HepG2 (cell line): ENCODE data around the gene ASB7. TPM values are rescaled to one million over a fixed set of nuclear protein-coding genes. Genes with fewer than 3 reads are reported as not detected.
A peak's percentile ranks its signal among the peaks of the same experiment; 100 is the strongest.

Experiments
- HIC2 ChIP-seq: sonication (generic); formaldehyde crosslinking; IDR thresholded peaks from 2 replicates; pipeline ENCODE4 v1.9.0; 2022; ENCODE audit warnings: low read depth, missing genetic modification reagents
- KAT2B ChIP-seq: fragments of 150-350 bp; IDR thresholded peaks from 2 replicates; pipeline ENCODE4 v1.6.1; 2014; ENCODE audit warnings: low read depth, low read length, borderline replicate concordance
- MZF1 ChIP-seq: sonication (generic); formaldehyde crosslinking; IDR thresholded peaks from 2 replicates; pipeline ENCODE4 v1.8.1; 2023; ENCODE audit warnings: mild to moderate bottlenecking, missing genetic modification reagents, borderline replicate concordance
- NFATC3 ChIP-seq: sonication (generic); formaldehyde crosslinking; IDR thresholded peaks from 2 replicates; pipeline ENCODE4 v1.5.1; 2020; ENCODE audit warnings: mild to moderate bottlenecking, missing genetic modification reagents
- PHF21A ChIP-seq: sonication (generic); formaldehyde crosslinking; IDR thresholded peaks from 2 replicates; pipeline ENCODE4 v1.5.0; 2020; ENCODE audit warnings: mild to moderate bottlenecking, missing genetic modification reagents
- PRDM10 ChIP-seq: sonication (generic); formaldehyde crosslinking; IDR thresholded peaks from 2 replicates; pipeline ENCODE4 v1.4.0; 2020; ENCODE audit warnings: low read depth, missing genetic modification reagents
- RFX5 ChIP-seq: IDR thresholded peaks from 2 replicates; pipeline ENCODE4 v1.6.1; 2011; ENCODE audit warnings: low read depth, low read length, improper control_type of control experiment
- ZIK1 ChIP-seq: sonication (generic); formaldehyde crosslinking; IDR thresholded peaks from 2 replicates; pipeline ENCODE4 v1.5.0; 2020; ENCODE audit warnings: mild to moderate bottlenecking, low read depth, missing genetic modification reagents, borderline replicate concordance
- ZMYM4 ChIP-seq: sonication (generic); formaldehyde crosslinking; IDR thresholded peaks from 2 replicates; pipeline ENCODE4 v1.8.1; 2023; ENCODE audit warnings: mild to moderate bottlenecking, missing genetic modification reagents
- ZNF124 ChIP-seq: sonication (generic); formaldehyde crosslinking; IDR thresholded peaks from 2 replicates; pipeline ENCODE4 v1.4.0; 2020; ENCODE audit warnings: missing genetic modification reagents
- ZNF225 ChIP-seq: sonication (generic); formaldehyde crosslinking; IDR thresholded peaks from 2 replicates; pipeline ENCODE4 v1.4.0; 2020; ENCODE audit warnings: mild to moderate bottlenecking, missing genetic modification reagents
- ZNF281 ChIP-seq: sonication (generic); formaldehyde crosslinking; IDR thresholded peaks from 2 replicates; pipeline ENCODE4 v1.4.0; 2020; ENCODE audit warnings: missing genetic modification reagents, borderline replicate concordance
- ZNF333 ChIP-seq: sonication (generic); formaldehyde crosslinking; IDR thresholded peaks from 2 replicates; pipeline ENCODE4 v1.4.0; 2020; ENCODE audit warnings: mild to moderate bottlenecking, missing genetic modification reagents, borderline replicate concordance
- ZNF414 ChIP-seq: sonication (generic); formaldehyde crosslinking; IDR thresholded peaks from 2 replicates; pipeline ENCODE4 v1.5.0; 2020; ENCODE audit warnings: missing genetic modification reagents
- ZNF660 ChIP-seq: sonication (generic); formaldehyde crosslinking; IDR thresholded peaks from 2 replicates; pipeline ENCODE4 v1.5.1; 2020; ENCODE audit warnings: mild to moderate bottlenecking, low read depth, missing genetic modification reagents, borderline replicate concordance
- ZNF709 ChIP-seq: sonication (generic); formaldehyde crosslinking; IDR thresholded peaks from 2 replicates; pipeline ENCODE4 v1.5.0; 2020; ENCODE audit warnings: mild to moderate bottlenecking, missing genetic modification reagents
- ZUFSP ChIP-seq: sonication (generic); formaldehyde crosslinking; IDR thresholded peaks from 2 replicates; pipeline ENCODE4 v1.9.0; 2021; ENCODE audit warnings: missing genetic modification reagents, mild to moderate bottlenecking, borderline replicate concordance
- polyA plus RNA-seq, 8 experiments: library from polyadenylated mRNA; depleted of rRNA in 3 of 8; stranded (reverse) in 7 of 8; unstranded in 1 of 8; fragments of >200 nt; fragmentation: Illumina TruSeq in 4 of 8; extraction: Trizol in 4 of 8; gene quantifications; 2 replicates each; pipeline versions ENCODE4 v1.2.1 to v1.2.3, GENCODE V29; 2011 to 2016; ENCODE audit warnings: low read depth in 4 of 8, missing spikeins in 1 of 8, mixed read lengths in 1 of 8; ENCODE audit not compliant: insufficient read depth in 1 of 8
- total RNA-seq, 5 experiments: library from RNA; depleted of rRNA; stranded (reverse); fragments of >200 nt; fragmentation: Illumina TruSeq; extraction: Trizol; gene quantifications; 2 replicates each; pipeline ENCODE4 v1.2.3, GENCODE V29; 2016; ENCODE audit warnings: low read depth in 1 of 5

ASB7 gene
- total and polyA plus RNA-seq, 2 of the 13 experiments (the other 11 are each of a cell fraction or from before 2014, with no cell fraction given), result 7.7 to 12.1 TPM

GRCh38 chr15:100602064-100602822, at the start of gene ASB7, which contains the start of gene LINS1 (continued):
- TF ChIP-seq RFX5, result peak; percentile 62
- no peak for TF ChIP-seq ZNF124 (CRISPR knock-in tag)
- no peak for TF ChIP-seq ZUFSP (CRISPR knock-in tag)
- TF ChIP-seq NFATC3 (CRISPR knock-in tag), result no peak
- TF ChIP-seq ZNF709 (CRISPR knock-in tag), result peak; percentile 28; the same call in 1 of the 2 replicates
- no peak for TF ChIP-seq MZF1 (CRISPR knock-in tag)
- 0 out of 2 replicates have a peak, but pooled peaks have one; percentile 45 for TF ChIP-seq ZNF225 (CRISPR knock-in tag)
- TF ChIP-seq ZMYM4 (CRISPR knock-in tag), result peak; percentile 89
- TF ChIP-seq HIC2 (CRISPR knock-in tag), result 0 out of 2 replicates have a peak, but pooled peaks have one; percentile 10
- TF ChIP-seq PRDM10 (CRISPR knock-in tag), result peak; percentile 48; the same call in 1 of the 2 replicates
- no peak for TF ChIP-seq ZNF660 (CRISPR knock-in tag)
- TF ChIP-seq ZNF333 (CRISPR knock-in tag), result no peak
- peak; percentile 9; the same call in 1 of the 2 replicates for TF ChIP-seq ZNF281
- peak; percentile 45 for TF ChIP-seq ZNF414 (CRISPR knock-in tag)
- no peak for TF ChIP-seq KAT2B
- peak; percentile 83 for TF ChIP-seq PHF21A (CRISPR knock-in tag)
- peak; percentile 50; the same call in 1 of the 2 replicates for TF ChIP-seq ZIK1 (CRISPR knock-in tag)
